Measurements from ENCODE around the gene DGLUCY. TPM values are rescaled to one million over a fixed set of nuclear protein-coding genes. Genes with fewer than 3 reads are reported as not detected.

The DGLUCY gene
- total and polyA plus RNA-seq, 2 of the 8 experiments (the other 6 are each of a cell fraction or from before 2014, with no cell fraction given), result 24.9 to 31.8 TPM

DNA sequence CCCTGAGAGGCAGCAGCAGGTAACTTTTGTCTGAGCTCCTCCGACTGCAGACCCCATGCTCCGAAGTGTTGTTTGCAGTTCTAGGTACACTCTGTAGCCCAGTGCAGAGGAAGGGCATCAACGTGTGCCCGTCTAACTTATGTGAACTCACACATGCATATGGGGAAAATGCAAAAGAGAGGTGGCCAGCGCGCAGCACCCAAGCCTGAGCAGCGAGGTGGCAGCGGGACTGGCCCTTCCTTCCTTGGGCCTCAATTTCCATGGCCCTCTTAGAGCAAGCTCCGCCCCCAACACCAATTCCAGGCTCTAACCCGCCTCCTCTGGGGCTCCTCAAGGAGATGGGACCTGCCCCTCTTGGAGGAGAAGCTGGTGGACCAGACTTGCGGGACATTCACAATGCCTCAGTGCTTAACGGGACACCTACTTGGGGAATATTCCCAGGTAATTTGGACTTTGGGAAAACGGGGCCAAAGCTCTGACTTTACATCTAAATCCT lies 102.9 kb downstream of the DGLUCY start:
- WGBS, 2 experiments (ENCODE audit: extremely low coverage in 1 of 2, insufficient coverage in 1 of 2, insufficient read length in 1 of 2, insufficient replicate concordance in 2 of 2, low coverage in 1 of 2, low lambda C conversion rate in 2 of 2, missing lambda C conversion rate in 1 of 2), result 87% methylated on average over 13 of the region's 13 CpGs; no CpG with 5 or more reads in 1 of the 2 experiments
- H4K91ac ChIP-seq (replicated peaks; ENCODE audit: insufficient read length, low read length), result no peak overlapping the region
- no peak overlapping the region for H4K8ac ChIP-seq (ENCODE audit: extremely low read depth, insufficient read depth, low read length)
- no peak overlapping the region for H2BK12ac ChIP-seq (ENCODE audit: low read depth, low read length)
- H4K5ac ChIP-seq (ENCODE audit: insufficient read length, low read depth, low read length), result no peak overlapping the region
- peaks cover 3% of the 10 kb centered on the region; the same call in 1 of the 2 replicates for H3K23me2 ChIP-seq (ENCODE audit: low read depth, low read length)
- no peak overlapping the region for H3K14ac ChIP-seq (ENCODE audit: insufficient read length)
- POLR2A ChIA-PET (ENCODE audit: partially characterized antibody), result no interaction called here
- no peak overlapping the region for H3K4me3 ChIP-seq (ENCODE audit: extremely low read depth in 1 of 4, insufficient read depth in 2 of 4, low read depth in 3 of 4, low read length in 4 of 4)
- no peaks in the 10 kb centered on the region for H3K79me2 ChIP-seq (ENCODE audit: control insufficient read depth in 1 of 2, insufficient read depth in 2 of 2, low read length in 2 of 2)
- H2BK5ac ChIP-seq (ENCODE audit: low read depth, low read length), result no peak overlapping the region
- H3K4me1 ChIP-seq (replicated peaks in 1 of 4; ENCODE audit: control insufficient read depth in 3 of 4, insufficient read depth in 4 of 4, low read length in 3 of 4), result no peaks in the 10 kb centered on the region; a peak in 1 of 7 replicates
- H3K23ac ChIP-seq (ENCODE audit: insufficient read length), result no peak overlapping the region
- DNase-seq (ENCODE audit: low read depth in 1 of 2, low spot score in 2 of 2), result no peak
- no peaks in the 10 kb centered on the region; a peak in 1 of 7 replicates for H3K27me3 ChIP-seq (replicated peaks in 1 of 4; ENCODE audit: control insufficient read depth in 3 of 4, extremely low read depth in 1 of 4, insufficient read depth in 3 of 4, low read length in 3 of 4)
- no peak overlapping the region for H3K18ac ChIP-seq (ENCODE audit: extremely low read depth, low read length)
- H2BK20ac ChIP-seq (ENCODE audit: low read length), result no peak overlapping the region
- TF ChIP-seq POLR2AphosphoS5 (IDR thresholded peaks at IDR 0.05; ENCODE audit: low read depth, low read length) (no peak), KDM5A (IDR thresholded peaks at IDR 0.05; ENCODE audit: low read length) (no peak), JUND (IDR thresholded peaks at IDR 0.05; ENCODE audit: low read length) (no peak), TAF1 (IDR thresholded peaks at IDR 0.05; ENCODE audit: low read depth, low read length) (no peak), SRF (IDR thresholded peaks at IDR 0.05; ENCODE audit: low read depth, low read length) (no peak), SP4 (IDR thresholded peaks at IDR 0.05; ENCODE audit: low read length) (no peak), SUZ12 (IDR thresholded peaks at IDR 0.05; ENCODE audit: low read length) (no peak), EGR1 (IDR thresholded peaks at IDR 0.05; ENCODE audit: borderline replicate concordance, low read depth, low read length) (no peak), SAP30 (IDR thresholded peaks at IDR 0.05; ENCODE audit: insufficient read depth, insufficient replicate concordance, low read length) (no peak)
- no peaks in the 10 kb centered on the region for H3K9me3 ChIP-seq (ENCODE audit: insufficient read depth in 2 of 2, low read depth in 1 of 2, low read length in 1 of 2)
- peaks cover 0 to 8% (median 2%) of the 10 kb centered on the region in 4 experiments; a peak in 3 of 8 replicates for H3K36me3 ChIP-seq (ENCODE audit: control insufficient read depth in 2 of 4, insufficient read depth in 4 of 4, low read length in 3 of 4)
- H2BK15ac ChIP-seq (ENCODE audit: low read length), result no peak overlapping the region
- no peak overlapping the region for H2AK5ac ChIP-seq (ENCODE audit: low read depth, low read length)
- no peak overlapping the region for H3K9ac ChIP-seq (replicated peaks in 1 of 4; ENCODE audit: extremely low read depth in 1 of 4, low read depth in 3 of 4, low read length in 3 of 4)
- no peak overlapping the region for H2AFZ ChIP-seq (ENCODE audit: low read length)
- H3K79me1 ChIP-seq (ENCODE audit: low read depth, low read length), result no peaks in the 10 kb centered on the region
- no peak overlapping the region for H3K56ac ChIP-seq (replicated peaks; ENCODE audit: insufficient read length, low read depth, low read length)
- no peaks in the 10 kb centered on the region for H4K20me1 ChIP-seq (replicated peaks in 1 of 2; ENCODE audit: control insufficient read depth in 1 of 2, insufficient read depth in 2 of 2, low read length in 2 of 2)
- FAIRE-seq, result no peak
- no peak overlapping the region for H3K27ac ChIP-seq (ENCODE audit: low read depth, low read length)
- H3K4me2 ChIP-seq (ENCODE audit: insufficient read depth in 1 of 2, low read depth in 2 of 2, low read length in 2 of 2), result no peak overlapping the region
- no peak overlapping the region for H3K4ac ChIP-seq (replicated peaks; ENCODE audit: insufficient read length, low read depth, low read length)
- CTCF ChIA-PET (ENCODE audit: partially characterized antibody), result interaction anchor here (0.8 to 2.4 kb wide), 4 partner anchors 13 to 314 kb away, joined by 3 to 6 read pairs (median 4); no protein-coding TSS in a partner anchor
- no peak overlapping the region for H2BK120ac ChIP-seq (replicated peaks; ENCODE audit: low read depth, low read length)
